HG03460 (cell line): ENCODE data around the gene MRPL52.
A peak's percentile ranks its signal among the peaks of the same experiment; 100 is the strongest.
"Not testable (repeated sequence)": the region's sequence is repeated elsewhere in the genome, so short reads cannot be mapped to it uniquely, and the experiment has no call there.

Experiments used
- ATAC-seq: cut with Tn5 transposase; IDR thresholded peaks from one replicate; pipeline ENCODE4 v1.9.1; 2021; ENCODE audit not compliant: unreplicated experiment

MRPL52 gene

GRCh38 chr14:22829661-22830442, at the start of gene MRPL52:
Gene MRPL52, plus strand, starts transcription at chr14:22829887. Its CDS starts 26 bp downstream, at chr14:22829913.
- ATAC-seq = peak; percentile 70

GRCh38 chr14:22780105-22780679, 49.5 kb upstream of the MRPL52 start:
- no peak for ATAC-seq

- no peak for ATAC-seq
Measured at GRCh38 chr14:22780941-22781300, 48.8 kb upstream of the MRPL52 start.

GRCh38 chr14:22781301-22781991, 48.2 kb upstream of the MRPL52 start:
- no peak for ATAC-seq

- ATAC-seq = no peak
Measured at GRCh38 chr14:22786685-22787084, 43.0 kb upstream of the MRPL52 start.

- no peak for ATAC-seq
Measured at GRCh38 chr14:22791301-22791700, 38.4 kb upstream of the MRPL52 start.

GRCh38 chr14:22792158-22792557, 37.5 kb upstream of the MRPL52 start:
- ATAC-seq = no peak

GRCh38 chr14:22793550-22793949, 36.1 kb upstream of the MRPL52 start:
- ATAC-seq = not testable (repeated sequence)

GRCh38 chr14:22793976-22794375, 35.7 kb upstream of the MRPL52 start:
- no peak for ATAC-seq

- ATAC-seq = no peak
Measured at GRCh38 chr14:22794551-22794951, 35.1 kb upstream of the MRPL52 start.

- ATAC-seq = peak; percentile 53
Measured at GRCh38 chr14:22796087-22796707, 33.5 kb upstream of the MRPL52 start.

GRCh38 chr14:22797017-22797917, 32.4 kb upstream of the MRPL52 start:
- ATAC-seq = no peak

- ATAC-seq = no peak
Measured at GRCh38 chr14:22798528-22798927, 31.2 kb upstream of the MRPL52 start.

GRCh38 chr14:22800346-22800745, 29.3 kb upstream of the MRPL52 start:
- ATAC-seq = no peak

- ATAC-seq = no peak
Measured at GRCh38 chr14:22801716-22802115, 28.0 kb upstream of the MRPL52 start.

GRCh38 chr14:22802860-22803686, 26.6 kb upstream of the MRPL52 start:
- no peak for ATAC-seq

GRCh38 chr14:22803687-22803974, 26.1 kb upstream of the MRPL52 start:
- no peak for ATAC-seq

GRCh38 chr14:22805235-22805634, 24.5 kb upstream of the MRPL52 start:
- not testable (repeated sequence) for ATAC-seq

GRCh38 chr14:22807432-22808087, 22.1 kb upstream of the MRPL52 start:
- ATAC-seq = no peak
